DOHH2 (cell line): ENCODE measurements around the gene RNF26.

Source experiments
- H3F3A ChIP-seq: fragments of 200-600 bp; sonication (generic), shearing (Covaris generic); 2 replicates; pipeline ENCODE4 v1.6.0; 2016; ENCODE audit warnings: antibody characterized with exemption, mild to moderate bottlenecking; ENCODE audit not compliant: control insufficient read depth, insufficient read depth
- H3K27ac ChIP-seq: fragments of 200-600 bp; sonication (generic); 2 replicates; pipeline ENCODE4 v1.5.1; 2014; ENCODE audit warnings: low read depth, mild to moderate bottlenecking, low read length, moderate library complexity
- H3K27me3 ChIP-seq: fragments of 200-600 bp; sonication (generic); 2 replicates; pipeline ENCODE4 v1.6.1; 2014; ENCODE audit warnings: mild to moderate bottlenecking, low read length, mixed read lengths; ENCODE audit not compliant: control insufficient read depth
- H3K36me3 ChIP-seq: fragments of 200-600 bp; sonication (generic); 2 replicates; pipeline ENCODE4 v1.6.1; 2014; ENCODE audit warnings: mild to moderate bottlenecking, low read length, moderate library complexity, mixed read lengths; ENCODE audit not compliant: control insufficient read depth
- H3K4me1 ChIP-seq: fragments of 200-600 bp; sonication (generic); 2 replicates; pipeline ENCODE4 v1.6.1; 2014; ENCODE audit warnings: mild to moderate bottlenecking, low read length, mixed read lengths; ENCODE audit not compliant: control insufficient read depth
- H3K4me2 ChIP-seq: fragments of 200-600 bp; sonication (generic); 2 replicates; pipeline ENCODE4 v1.6.0; 2014; ENCODE audit warnings: mild to moderate bottlenecking, low read length, moderate library complexity
- H3K4me3 ChIP-seq: fragments of 200-600 bp; sonication (generic); 2 replicates; pipeline ENCODE4 v1.5.1; 2014; ENCODE audit warnings: mild to moderate bottlenecking, low read length, mixed read lengths
- H3K79me2 ChIP-seq: fragments of 200-600 bp; sonication (generic); 2 replicates; pipeline ENCODE4 v1.6.1; 2014; ENCODE audit warnings: mild to moderate bottlenecking, low read length, mixed read lengths; ENCODE audit not compliant: control insufficient read depth
- H3K9me2 ChIP-seq: fragments of 200-600 bp; sonication (generic); replicated peaks from 2 replicates; pipeline ENCODE4 v1.6.1; 2014; ENCODE audit warnings: mild to moderate bottlenecking, low read length, mixed read lengths; ENCODE audit not compliant: control insufficient read depth
- H3K9me3 ChIP-seq: fragments of 200-600 bp; sonication (generic); 2 replicates; pipeline ENCODE4 v1.6.1; 2014; ENCODE audit warnings: antibody characterized with exemption, low read length, mixed read lengths; ENCODE audit not compliant: control insufficient read depth, insufficient read depth
- H4K20me1 ChIP-seq: fragments of 200-600 bp; sonication (generic); 2 replicates; pipeline ENCODE4 v1.6.0; 2014; ENCODE audit warnings: low read depth, mild to moderate bottlenecking, antibody characterized with exemption, low read length, moderate library complexity; ENCODE audit not compliant: control insufficient read depth, insufficient read depth
- CTCF ChIP-seq: fragments of 200-600 bp; sonication (generic); IDR thresholded peaks from one replicate; pipeline ENCODE4 v1.5.1; 2014; ENCODE audit warnings: antibody characterized with exemption, mild to moderate bottlenecking, low read depth, low read length; ENCODE audit not compliant: poor library complexity, severe bottlenecking
- EZH2phosphoT487 ChIP-seq: fragments of 200-600 bp; sonication (generic); IDR thresholded peaks from 2 replicates; pipeline ENCODE4 v1.6.1; 2017; ENCODE audit warnings: borderline replicate concordance, mild to moderate bottlenecking, antibody characterized with exemption, low read length, moderate library complexity, mixed read lengths

The RNF26 gene

GRCh38 chr11:119375337-119376196 is 41.2 kb downstream of the RNF26 start:
- no peak overlapping the region for H3K4me2 ChIP-seq
- peaks cover 8% of the 10 kb centered on the region; the same call in 1 of the 2 replicates for H3F3A ChIP-seq
- no peaks in the 10 kb centered on the region for H3K36me3 ChIP-seq
- H3K27me3 ChIP-seq: peaks cover under 1% of the 10 kb centered on the region; the same call in 1 of the 2 replicates
- H3K4me1 ChIP-seq: peaks cover 66% of the 10 kb centered on the region
- H3K9me3 ChIP-seq: no peaks in the 10 kb centered on the region
- H4K20me1 ChIP-seq: no peaks in the 10 kb centered on the region
- no peak overlapping the region for H3K27ac ChIP-seq
- no peaks in the 10 kb centered on the region for H3K9me2 ChIP-seq
- H3K79me2 ChIP-seq: no peaks in the 10 kb centered on the region
- no peak overlapping the region for H3K4me3 ChIP-seq
- TF ChIP-seq CTCF (no peak), EZH2phosphoT487 (no peak)

GRCh38 chr11:119376197-119376847 is 42.0 kb downstream of the RNF26 start:
- Histone ChIP-seq H3K4me2 (no peak overlapping the region), H3K4me1 (peaks cover 66% of the 10 kb centered on the region), H3K9me2 (no peaks in the 10 kb centered on the region), H3K79me2 (no peaks in the 10 kb centered on the region), H3K4me3 (no peak overlapping the region), H3K27ac (no peak overlapping the region), H3K36me3 (no peaks in the 10 kb centered on the region), H3K9me3 (no peaks in the 10 kb centered on the region), H4K20me1 (no peaks in the 10 kb centered on the region), H3K27me3 (peaks cover 6% of the 10 kb centered on the region; the same call in 1 of the 2 replicates), H3F3A (peaks cover 8% of the 10 kb centered on the region; the same call in 1 of the 2 replicates)
- TF ChIP-seq EZH2phosphoT487 (no peak), CTCF (no peak)

GRCh38 chr11:119377112-119377901 is 43.0 kb downstream of the RNF26 start:
- H3K9me2 ChIP-seq: no peaks in the 10 kb centered on the region
- peaks cover 6% of the 10 kb centered on the region; the same call in 1 of the 2 replicates for H3K27me3 ChIP-seq
- H3K27ac ChIP-seq: 0 out of 2 replicates have a peak overlapping the region, but pooled peaks have one; percentile 17
- peaks cover 8% of the 10 kb centered on the region; the same call in 1 of the 2 replicates for H3F3A ChIP-seq
- peaks cover 64% of the 10 kb centered on the region for H3K4me1 ChIP-seq
- H3K4me3 ChIP-seq: no peak overlapping the region; the same call in 1 of the 2 replicates
- peak overlapping the region; percentile 34 for H3K4me2 ChIP-seq
- H4K20me1 ChIP-seq: no peaks in the 10 kb centered on the region
- H3K79me2 ChIP-seq: no peaks in the 10 kb centered on the region
- H3K36me3 ChIP-seq: no peaks in the 10 kb centered on the region
- H3K9me3 ChIP-seq: no peaks in the 10 kb centered on the region
- no peak for TF ChIP-seq EZH2phosphoT487
- TF ChIP-seq CTCF: no peak
